ENCODE measurements around the gene ACOT11.

ACOT11 gene

GRCh38 chr1:54538538-54538937 is 9.5 kb upstream of the ACOT11 start:
- no peak for DNase-seq

DNA sequence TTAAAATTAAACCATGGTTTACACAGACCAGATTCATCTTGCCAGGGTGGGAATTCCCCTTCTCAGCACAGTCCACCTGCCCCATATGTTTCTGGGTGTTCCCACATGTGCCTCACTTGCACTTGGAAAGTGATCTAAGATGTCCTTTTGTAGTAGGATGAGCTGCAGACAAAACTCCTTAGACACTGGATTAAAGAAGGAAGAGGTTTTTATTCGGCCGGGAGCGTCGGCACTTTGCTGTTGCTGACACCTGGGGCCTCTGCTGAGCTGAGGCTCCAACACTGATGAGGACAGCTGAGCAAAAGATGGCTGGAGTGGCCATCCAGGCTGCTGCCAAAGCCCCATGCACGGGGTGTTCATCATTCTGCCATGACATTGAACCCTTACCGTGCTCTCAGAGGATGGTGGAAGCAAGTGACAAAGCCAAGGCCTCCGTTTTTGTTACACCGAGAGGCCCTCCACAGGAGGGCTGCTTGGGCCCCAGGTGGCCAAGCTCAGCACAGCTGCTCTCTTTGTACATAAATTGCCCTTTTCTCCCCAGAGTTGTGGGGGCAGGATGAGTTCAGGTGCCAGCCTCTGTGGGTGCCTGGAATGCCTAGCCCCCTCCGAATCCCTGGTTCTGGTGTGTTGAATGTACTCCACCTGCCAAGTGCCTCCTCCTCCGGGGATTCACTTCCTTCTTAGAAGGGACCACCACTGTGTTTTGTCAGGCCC is 7.3 kb upstream of the ACOT11 start:
- no peak for DNase-seq

DNA sequence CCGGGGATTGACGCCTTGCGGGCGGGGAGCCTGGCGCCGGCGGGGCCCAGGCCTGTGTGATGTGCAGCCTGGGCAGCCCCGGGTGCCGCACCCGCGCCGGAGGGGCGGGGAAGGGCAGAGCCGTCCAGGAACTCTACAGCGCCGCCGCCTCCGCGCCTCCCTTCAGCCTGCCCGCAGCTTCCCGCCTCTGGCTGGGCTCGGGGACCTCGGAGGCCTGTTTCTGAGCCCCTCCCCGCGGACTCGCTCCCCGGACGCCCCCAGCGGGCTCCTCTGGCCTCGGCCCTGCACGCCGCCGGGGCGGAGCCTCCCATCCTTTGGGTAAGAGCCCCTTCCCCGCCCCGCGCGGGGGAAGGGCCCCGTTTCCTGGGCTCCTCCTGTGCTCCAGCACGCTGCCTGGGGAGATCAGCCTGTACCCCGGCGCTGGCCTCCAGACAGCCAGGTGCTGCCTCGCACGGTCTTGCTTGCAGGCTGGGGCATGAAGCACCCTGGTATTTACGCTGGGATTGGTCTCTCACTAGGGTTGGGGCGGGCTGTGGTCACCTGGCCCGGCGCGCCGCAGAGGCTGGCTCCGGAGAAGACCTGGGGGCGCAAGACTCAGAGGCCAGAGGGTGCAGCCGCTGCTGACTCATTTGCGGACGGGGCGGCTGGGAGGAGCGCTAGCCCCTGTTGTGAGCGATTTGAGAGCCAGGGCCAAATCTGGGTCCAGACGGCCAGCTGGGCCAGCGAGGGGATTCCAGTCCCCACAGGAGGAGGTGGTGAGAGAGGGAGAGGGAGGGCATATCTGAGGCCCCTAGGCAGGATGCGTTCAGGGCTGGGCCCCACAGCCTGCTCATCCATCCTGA is 5.7 kb upstream of the ACOT11 start:
- DNase-seq = peak; percentile 78

DNA sequence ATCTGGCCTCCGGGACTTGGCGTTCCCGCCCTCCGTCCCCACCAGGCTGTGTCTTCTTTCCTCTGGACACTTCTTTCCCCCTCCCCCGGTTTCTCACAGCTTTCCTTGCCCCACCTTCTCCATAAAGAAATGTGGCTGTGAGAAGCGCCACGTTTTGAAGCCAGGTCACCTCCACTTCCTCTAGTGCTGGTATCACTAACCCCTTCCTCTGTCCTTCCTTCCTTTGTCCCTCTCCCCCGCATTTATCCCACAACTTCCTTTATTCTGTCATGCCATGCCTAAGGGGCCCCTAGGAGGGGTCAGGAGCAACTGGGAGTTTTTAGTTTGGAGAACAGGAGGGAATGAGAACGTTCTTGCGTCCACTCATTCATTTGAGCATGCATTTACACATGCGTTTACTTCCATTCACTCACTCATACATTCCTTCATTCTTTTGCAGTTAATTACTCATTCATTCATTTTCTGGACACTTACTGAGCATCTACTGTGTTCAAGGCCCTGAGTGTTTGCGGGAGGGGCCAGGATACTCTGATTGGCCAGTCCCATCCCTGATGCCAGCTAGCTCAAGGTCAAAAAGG is 5.0 kb upstream of the ACOT11 start:
- DNase-seq = no peak

- no peak for DNase-seq
Observed at GRCh38 chr1:54543729-54544496, 4.1 kb upstream of the ACOT11 start.

DNA sequence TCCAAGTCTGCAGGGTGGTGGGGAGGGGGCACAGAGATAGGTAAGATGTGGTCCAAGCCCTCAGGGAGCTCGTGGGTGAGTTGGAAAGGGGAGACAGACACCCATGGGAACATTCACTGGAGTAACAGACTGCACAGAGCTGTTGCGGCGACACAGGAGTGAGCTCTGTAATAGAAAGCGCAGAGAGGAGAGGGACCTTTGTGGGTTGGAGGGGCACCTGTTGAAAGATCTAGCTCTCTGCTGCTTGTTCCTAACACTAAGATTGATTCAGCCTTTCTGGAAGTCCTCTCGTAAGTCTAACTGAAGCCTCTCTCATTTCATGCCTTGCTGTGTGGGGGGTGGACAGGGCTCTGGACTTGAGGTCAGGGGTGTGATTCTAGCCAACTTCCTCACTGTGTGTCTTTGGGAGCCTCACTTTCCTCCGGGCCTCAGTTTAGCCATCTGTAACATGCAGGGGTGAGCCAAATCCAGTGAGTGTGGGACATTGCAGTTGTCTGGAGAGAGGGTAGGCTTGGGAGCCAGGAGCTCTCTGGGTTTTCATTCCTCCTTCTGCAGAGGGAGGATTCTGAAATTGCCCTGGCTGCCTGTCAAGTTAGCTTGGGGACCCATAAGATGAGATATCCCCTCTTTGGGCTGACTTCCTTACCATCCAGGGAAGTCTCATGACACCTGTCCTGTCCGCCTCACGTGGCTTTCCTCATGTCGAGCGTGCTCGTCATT is 2.0 kb upstream of the ACOT11 start:
- DNase-seq = no peak

GRCh38 chr1:54546651-54547401 is 1.2 kb upstream of the ACOT11 start:
- DNase-seq = no peak

DNA sequence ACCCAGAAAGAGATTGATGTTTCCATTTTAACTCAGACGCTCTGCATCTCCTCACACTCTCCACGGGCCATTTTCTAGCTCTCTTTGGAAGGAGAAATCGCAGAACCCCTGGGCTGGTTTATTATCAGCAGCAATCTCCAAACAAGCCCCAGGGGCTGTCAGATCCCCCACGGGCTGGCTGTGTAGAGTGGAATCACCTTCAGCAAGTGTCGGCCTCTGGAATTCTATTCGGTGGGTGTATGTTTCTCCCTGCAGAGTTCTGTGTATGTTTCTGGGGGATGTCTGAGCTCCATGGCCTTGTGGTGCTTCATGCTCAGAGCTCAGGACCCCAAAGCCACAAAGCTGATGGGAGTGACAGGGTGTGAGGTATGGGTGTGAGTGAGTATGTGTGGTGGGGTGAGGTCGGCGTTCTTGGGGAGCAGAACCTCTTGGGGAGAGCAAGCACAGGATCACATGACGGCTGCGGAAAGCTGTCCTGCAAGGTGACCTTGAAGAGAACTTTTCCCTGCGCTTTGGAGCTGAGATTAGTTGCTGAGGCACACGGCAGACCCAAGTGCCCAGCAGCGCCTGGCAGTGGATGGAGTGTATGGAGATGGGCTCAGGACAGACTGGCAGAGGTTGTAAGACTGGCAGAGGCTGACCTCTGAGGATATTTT is 489 bp downstream of the ACOT11 start:
- no peak for DNase-seq

GRCh38 chr1:54549181-54549924 is 1.3 kb downstream of the ACOT11 start:
- no peak for DNase-seq

DNA sequence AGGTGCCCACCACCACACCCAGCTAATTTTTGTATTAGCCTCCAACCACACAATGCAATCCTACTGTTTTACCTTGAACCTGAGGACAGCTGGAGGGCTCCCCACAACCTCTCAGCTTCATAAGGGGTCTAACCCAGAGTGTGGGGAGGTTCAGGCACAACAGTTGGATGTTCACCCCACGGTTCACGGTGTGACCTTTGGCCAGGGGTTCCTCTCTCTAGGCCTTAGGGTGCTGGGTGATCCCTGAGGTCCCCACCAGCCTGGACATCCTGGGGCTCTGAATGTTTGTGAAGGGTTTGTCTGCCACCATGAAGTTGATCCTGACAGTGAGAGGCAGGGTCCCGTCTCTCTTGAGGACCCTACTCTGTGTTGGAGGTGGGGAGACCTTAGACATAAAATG is 3.9 kb downstream of the ACOT11 start:
- no peak for DNase-seq

DNA sequence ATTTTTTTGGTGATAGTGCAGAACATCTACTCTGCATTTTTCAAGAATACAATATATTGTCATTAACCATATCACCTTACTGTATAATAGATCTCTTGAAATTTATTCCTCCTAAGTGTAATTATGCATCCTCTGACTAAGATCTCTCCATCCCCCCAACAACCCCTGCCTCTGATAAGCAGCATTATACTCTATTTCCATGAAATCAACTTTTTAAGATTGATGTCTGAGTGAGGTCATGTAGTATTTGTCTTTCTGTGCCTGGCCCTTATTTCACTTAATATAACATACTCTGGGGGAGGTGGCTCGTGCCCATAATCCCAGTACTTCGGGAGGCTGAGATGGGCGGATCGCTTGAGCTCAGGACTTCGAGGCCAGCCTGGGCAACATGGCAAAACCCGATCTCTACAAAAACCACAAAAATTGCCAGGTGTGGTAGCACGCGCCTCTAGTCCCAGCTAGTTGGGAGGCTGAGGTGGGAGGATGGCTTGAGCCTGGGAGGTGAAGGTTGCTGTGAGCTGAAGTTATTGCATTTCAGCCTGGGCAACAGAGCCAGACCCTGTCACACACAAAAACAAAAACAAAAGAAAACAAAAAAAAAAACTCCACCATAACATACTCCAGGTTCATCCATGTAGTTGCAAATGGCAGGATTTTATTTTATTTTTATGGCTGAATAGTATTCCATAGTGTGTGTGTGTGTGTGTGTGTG is 5.7 kb downstream of the ACOT11 start:
- DNase-seq = no peak

GRCh38 chr1:54556110-54556509 is 8.1 kb downstream of the ACOT11 start:
- no peak for DNase-seq

- DNase-seq = no peak
Observed at GRCh38 chr1:54557671-54558355, 9.8 kb downstream of the ACOT11 start.

DNA sequence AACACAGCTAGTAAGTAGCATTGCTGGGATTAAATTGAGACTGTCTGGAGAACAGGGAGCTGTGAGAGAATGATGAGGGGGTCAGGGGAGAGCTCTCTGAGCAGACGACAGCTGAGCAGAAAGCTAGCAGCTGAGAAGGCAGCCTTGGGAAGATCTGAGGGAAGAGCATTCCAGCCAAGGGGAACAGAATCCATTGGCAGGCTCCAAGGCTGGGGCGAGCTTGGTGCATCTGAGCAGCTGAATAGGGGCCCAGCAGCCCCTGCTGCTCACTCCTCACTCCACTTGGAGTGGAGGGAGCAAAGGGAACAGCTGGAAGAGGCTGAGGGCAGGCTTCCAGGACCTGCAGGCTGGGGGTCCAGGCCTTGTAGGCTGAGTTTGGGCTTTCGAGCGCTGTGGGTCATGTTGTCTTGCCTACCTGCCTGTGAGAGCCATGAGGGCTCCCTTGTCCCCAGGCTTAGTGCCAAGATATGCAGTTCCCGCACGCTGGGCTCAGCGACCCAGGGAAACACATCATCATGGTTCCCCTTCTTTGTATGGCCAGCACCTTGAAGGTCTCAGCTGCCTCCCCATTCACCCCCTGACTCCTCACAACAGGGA is 10.5 kb downstream of the ACOT11 start:
- no peak for DNase-seq

DNA sequence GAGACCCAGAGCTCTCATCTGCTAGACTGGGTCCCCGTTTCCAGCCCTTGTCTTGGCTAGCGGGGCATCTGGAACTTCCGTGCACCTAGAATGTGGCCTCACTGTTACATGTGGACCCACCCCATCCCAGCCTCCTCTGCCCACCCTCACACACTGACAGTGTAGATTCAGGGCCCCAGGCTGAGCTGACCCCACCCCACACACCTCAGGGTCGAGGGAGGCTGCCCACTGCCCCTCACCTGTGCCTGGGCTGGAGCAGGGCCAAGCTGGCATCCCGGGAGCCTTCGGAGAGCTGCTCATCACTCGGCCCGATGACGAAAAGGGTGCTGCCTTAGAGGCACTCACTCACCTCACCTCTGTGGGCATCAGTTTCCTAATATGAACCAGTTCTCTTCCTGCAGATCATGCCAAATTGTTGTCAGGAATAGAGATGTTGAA is 11.1 kb downstream of the ACOT11 start:
- DNase-seq = no peak

DNA sequence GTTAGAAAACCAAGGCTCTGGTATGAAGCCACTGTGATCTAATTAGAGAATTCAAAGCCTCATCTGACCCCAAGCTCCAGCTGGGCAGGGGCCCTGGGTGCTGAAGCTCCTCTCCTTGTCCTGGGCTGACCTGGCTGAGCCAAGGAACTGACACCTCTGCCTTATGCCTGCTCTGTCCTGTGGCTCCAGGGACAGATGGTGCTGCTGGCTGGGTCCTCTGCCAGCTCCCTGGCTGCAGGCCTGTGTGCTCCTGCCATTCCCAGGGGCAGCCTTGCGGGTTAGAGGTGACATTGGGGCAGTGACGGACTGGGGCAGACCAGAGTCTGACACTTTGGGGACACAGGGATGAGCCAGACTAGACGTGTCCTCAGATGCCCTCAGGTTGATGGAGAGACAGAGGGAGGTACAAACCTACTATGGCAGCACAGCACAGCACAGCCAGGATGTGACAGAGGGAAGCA is 11.8 kb downstream of the ACOT11 start:
- DNase-seq = no peak

DNA sequence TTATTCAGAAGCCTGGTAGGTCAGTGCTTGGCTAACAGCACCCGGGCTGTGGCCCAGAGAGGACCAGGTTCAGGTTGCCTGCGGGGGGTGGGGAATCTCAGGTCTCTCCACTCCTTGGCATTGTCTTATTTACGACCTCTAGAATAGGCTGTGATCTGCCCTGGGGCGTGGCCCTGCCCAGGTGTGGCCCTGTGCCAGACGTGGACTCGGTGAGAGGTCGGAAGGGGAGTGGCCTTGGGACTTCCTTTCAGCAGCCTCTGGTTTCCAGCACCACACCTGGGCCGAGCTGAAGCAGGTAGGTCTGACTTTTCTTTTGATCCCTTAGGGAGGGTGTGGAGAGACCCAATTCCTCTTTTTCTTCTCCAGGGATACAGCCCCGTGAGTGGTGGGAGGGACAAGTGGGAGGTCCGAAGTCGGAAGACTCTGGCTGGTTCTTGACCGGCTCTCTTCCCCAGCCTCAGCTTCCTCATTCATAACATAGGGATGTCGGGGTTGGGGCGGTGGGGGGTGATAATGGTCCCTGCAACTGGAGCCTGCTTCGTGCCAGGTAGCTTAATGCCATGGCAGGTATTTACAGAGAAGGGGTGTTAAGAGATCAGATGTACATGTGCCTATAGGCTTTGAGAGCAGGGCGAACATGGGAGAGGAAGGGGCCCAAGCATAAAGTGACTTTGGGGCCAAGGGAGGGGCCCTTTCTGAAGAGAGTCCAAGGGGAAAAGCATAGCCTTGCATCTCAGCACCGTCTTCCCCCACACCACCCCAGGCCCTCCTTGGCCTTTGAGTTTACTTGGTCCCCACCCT is 16.5 kb downstream of the ACOT11 start:
- DNase-seq = peak; percentile 93

GRCh38 chr1:54565113-54565501 is 17.1 kb downstream of the ACOT11 start:
- DNase-seq = no peak
